ENCODE data around the gene OR5B2.

The OR5B2 gene

GRCh38 chr11:58428021-58428420, at the start of gene OR5B2:
OR5B2 (minus strand) TSS chr11:58428121; CDS start chr11:58423261, 4,860 bp downstream.
- TF ChIP-seq ZFX (IDR thresholded peaks at IDR 0.05; ENCODE audit: borderline replicate concordance) = no peak
- TF ChIP-seq CTCF (IDR thresholded peaks at IDR 0.05) = no peak
- H3K27ac ChIP-seq = no peak within 1 kb of the TSS

GRCh38 chr11:58471892-58472291, 44.0 kb upstream of the OR5B2 start:
- TF ChIP-seq ZFX (IDR thresholded peaks at IDR 0.05; ENCODE audit: borderline replicate concordance) = no peak
- TF ChIP-seq CTCF (IDR thresholded peaks at IDR 0.05) = no peak
- no peak overlapping the region for H3K27ac ChIP-seq

DNA sequence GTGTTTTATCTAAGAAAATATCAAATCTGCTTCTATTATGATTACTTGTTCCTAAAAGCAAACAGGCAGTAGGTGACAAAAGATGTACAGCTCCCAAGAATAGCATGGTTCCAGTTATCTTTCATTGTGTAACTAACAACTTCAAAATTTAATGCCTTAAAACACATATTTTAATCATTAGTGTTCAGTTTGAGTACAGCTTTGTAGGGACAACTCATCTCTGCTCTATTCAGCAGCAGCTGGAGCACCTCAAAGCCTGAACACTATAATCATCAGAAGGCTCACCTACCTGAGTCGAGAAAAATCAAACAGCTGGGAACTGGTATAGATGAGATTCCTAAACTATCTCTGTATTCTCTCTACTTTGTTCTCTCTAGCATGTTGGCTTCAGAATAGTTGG, 38.4 kb upstream of the OR5B2 start:
- TF ChIP-seq ZFX (IDR thresholded peaks at IDR 0.05; ENCODE audit: borderline replicate concordance) (no peak), CTCF (IDR thresholded peaks at IDR 0.05) (no peak)
- no peak overlapping the region for H3K27ac ChIP-seq

DNA sequence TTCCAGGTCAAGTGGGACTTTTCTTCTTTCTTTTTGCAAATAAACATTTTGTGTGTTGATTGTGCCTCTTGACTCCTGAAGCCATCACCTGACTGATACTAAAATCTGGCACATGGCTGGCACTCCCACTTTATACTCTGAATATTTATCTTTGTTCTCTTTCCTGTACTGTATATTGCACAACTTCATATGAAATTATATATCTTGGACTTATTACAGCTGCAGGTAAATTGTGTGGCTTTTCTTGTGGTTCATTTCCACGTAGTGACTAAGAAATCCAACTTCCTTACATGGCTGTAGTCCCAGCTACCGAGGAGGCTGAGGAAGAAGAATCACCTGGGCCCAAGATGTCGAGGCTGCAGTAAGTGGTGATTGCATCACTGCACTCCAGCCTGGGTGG, 37.8 kb upstream of the OR5B2 start:
- no peak for TF ChIP-seq CTCF (IDR thresholded peaks at IDR 0.05)
- no peak for TF ChIP-seq ZFX (IDR thresholded peaks at IDR 0.05; ENCODE audit: borderline replicate concordance)
- no peak overlapping the region for H3K27ac ChIP-seq

DNA sequence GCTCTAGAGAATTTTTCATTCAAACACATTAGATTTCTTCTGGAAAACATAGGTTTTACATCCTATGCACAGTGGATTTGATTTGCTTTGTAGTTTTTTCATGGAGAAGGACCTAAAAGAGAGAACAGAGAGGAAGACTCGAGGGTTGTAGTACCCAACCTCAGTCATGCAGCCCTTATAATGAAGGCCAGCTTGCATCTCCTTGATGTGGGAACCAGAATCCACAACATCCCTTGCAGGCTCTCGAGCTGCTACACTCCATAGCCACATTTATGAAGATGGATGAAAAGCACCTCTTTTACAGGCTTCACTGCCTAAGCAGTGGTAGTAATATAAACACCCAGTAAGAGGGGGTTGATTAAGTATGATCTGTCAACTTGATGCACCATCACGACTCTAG, 23.7 kb upstream of the OR5B2 start:
- H3K27ac ChIP-seq = no peak overlapping the region
- no peak for TF ChIP-seq ZFX (IDR thresholded peaks at IDR 0.05; ENCODE audit: borderline replicate concordance)
- TF ChIP-seq CTCF (IDR thresholded peaks at IDR 0.05) = no peak

GRCh38 chr11:58446294-58446693, 18.4 kb upstream of the OR5B2 start:
- TF ChIP-seq ZFX (IDR thresholded peaks at IDR 0.05; ENCODE audit: borderline replicate concordance) (no peak), CTCF (IDR thresholded peaks at IDR 0.05) (no peak)

GRCh38 chr11:58444300-58444699, 16.4 kb upstream of the OR5B2 start:
- no peak overlapping the region for H3K27ac ChIP-seq
- TF ChIP-seq ZFX (IDR thresholded peaks at IDR 0.05; ENCODE audit: borderline replicate concordance) (no peak), CTCF (IDR thresholded peaks at IDR 0.05) (no peak)

More at GRCh38 chr11:58446294-58446693, 18.4 kb upstream of the OR5B2 start:
- no peak overlapping the region for H3K27ac ChIP-seq

All from 22Rv1 (cell line).